ENCODE data around the gene FADS3.
"Not testable (repeated sequence)": the region's sequence is repeated elsewhere in the genome, so short reads cannot be mapped to it uniquely, and the experiment has no call there.

The FADS3 gene

DNA sequence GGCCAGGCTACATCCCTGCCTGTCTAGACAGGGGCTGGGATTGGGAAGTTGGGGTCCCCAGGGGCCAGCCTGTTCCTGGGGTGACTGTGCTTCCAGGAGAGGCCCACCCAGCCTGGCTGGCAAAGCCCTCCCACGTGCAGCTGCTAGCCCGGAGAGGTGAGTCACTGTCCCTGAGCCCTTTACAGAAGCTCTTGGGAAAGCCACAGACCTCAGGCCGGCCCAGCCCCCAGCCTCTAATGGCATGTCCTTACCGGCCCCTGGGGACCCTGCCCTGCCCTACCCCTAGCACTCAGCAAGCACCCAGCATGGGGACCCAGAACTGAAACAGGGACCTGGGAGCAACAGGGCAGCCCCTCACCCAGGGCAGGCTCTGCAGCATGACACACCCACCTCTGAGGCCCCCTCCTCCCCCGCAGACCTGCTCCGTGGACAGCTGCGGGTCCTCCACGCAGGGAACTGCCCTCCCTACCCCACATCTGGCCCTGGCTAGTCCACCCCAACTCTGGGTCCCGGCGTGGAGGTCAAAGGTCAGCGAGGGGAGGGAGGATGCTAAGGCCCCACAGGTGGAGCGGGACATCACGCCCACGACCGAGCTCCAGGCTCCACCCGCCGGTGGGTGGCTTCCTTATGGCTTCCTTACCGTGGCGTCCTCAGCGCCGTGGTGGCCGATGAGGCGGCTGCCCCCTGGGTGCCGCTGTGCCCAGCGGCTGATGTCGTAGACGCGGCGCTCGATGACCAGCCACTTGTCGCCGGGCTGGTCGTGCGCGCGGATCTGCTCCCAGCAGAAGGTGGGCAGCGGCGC is 615 bp downstream of the FADS3 start:
- H3K4me1 ChIP-seq (ENCODE audit: control insufficient read depth, insufficient read depth, low read length) = peaks cover 16% of the 10 kb centered on the region
- no peaks in the 10 kb centered on the region for H3K27me3 ChIP-seq (ENCODE audit: control insufficient read depth, insufficient read depth, low read length)
- peak overlapping the region; percentile 61 for H3K9ac ChIP-seq (ENCODE audit: low read length)
- peak overlapping the region; percentile 85 for H3K4me3 ChIP-seq (ENCODE audit: low read length)
- H3K27ac ChIP-seq (ENCODE audit: low read depth, low read length) = peak overlapping the region; percentile 79
- no peaks in the 10 kb centered on the region for H3K36me3 ChIP-seq (ENCODE audit: control insufficient read depth, insufficient read depth, low read length)

DNA sequence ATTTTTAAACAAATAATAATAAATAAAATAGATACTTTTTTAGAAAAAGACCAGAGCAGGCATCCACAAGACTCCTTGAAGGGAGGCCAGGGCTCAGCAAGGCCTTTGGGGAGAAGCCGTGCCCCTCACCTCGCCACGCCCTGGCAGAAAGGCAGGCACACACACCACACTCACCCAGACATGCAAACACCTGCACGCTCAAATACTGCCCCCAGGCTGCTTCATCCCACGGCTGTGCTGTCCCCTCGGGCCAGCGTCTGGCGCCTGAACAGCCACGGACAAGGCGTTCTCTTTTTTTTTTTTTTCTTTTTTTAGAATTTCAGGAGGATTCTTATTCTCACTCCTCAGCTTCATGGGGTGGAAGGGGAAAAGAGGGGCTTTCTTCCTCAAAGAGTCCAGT is 1.5 kb downstream of the FADS3 start:
- Histone ChIP-seq H3K4me3 (ENCODE audit: low read length) (no peak overlapping the region), H3K9ac (ENCODE audit: low read length) (no peak overlapping the region), H3K4me1 (ENCODE audit: control insufficient read depth, insufficient read depth, low read length) (peaks cover 16% of the 10 kb centered on the region), H3K27me3 (ENCODE audit: control insufficient read depth, insufficient read depth, low read length) (no peaks in the 10 kb centered on the region), H3K27ac (ENCODE audit: low read depth, low read length) (no peak overlapping the region), H3K36me3 (ENCODE audit: control insufficient read depth, insufficient read depth, low read length) (no peaks in the 10 kb centered on the region)

- Histone ChIP-seq H3K36me3 (ENCODE audit: control insufficient read depth, insufficient read depth, low read length) (no peaks in the 10 kb centered on the region), H3K27me3 (ENCODE audit: control insufficient read depth, insufficient read depth, low read length) (no peaks in the 10 kb centered on the region), H3K27ac (ENCODE audit: low read depth, low read length) (peak overlapping the region; percentile 65), H3K4me3 (ENCODE audit: low read length) (peak overlapping the region; percentile 34), H3K9ac (ENCODE audit: low read length) (no peak overlapping the region), H3K4me1 (ENCODE audit: control insufficient read depth, insufficient read depth, low read length) (peaks cover 16% of the 10 kb centered on the region)
These were observed 2.8 kb downstream of the FADS3 start for GRCh38 chr11:61888590-61888989.

- H3K4me3 ChIP-seq (ENCODE audit: low read length) = no peak overlapping the region
- no peak overlapping the region for H3K9ac ChIP-seq (ENCODE audit: low read length)
- H3K27me3 ChIP-seq (ENCODE audit: control insufficient read depth, insufficient read depth, low read length) = no peaks in the 10 kb centered on the region
- peaks cover 16% of the 10 kb centered on the region for H3K4me1 ChIP-seq (ENCODE audit: control insufficient read depth, insufficient read depth, low read length)
- H3K36me3 ChIP-seq (ENCODE audit: control insufficient read depth, insufficient read depth, low read length) = no peaks in the 10 kb centered on the region
- H3K27ac ChIP-seq (ENCODE audit: low read depth, low read length) = peak overlapping the region; percentile 65
These were observed 3.4 kb downstream of the FADS3 start for GRCh38 chr11:61887839-61888494.

DNA sequence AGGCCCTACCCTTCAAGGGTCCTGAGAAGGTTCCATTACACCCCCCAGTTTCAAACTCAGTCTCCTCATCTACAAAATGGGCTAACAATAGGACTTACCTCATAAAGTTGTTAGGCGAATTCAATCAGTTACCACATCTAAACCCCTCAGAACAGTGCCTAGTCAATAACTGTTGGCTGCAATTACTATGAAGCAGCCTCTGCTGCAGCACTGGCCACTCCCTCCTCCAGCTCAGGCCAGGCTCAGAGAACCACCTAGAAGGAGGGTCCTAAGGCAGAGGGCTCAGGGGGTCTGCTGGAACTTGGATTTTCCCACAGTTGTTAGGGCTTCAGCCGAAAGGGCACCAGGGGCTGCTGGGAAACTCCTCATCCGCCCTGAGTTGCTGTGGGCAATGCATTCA is 4.7 kb downstream of the FADS3 start:
- peaks cover 16% of the 10 kb centered on the region for H3K4me1 ChIP-seq (ENCODE audit: control insufficient read depth, insufficient read depth, low read length)
- no peaks in the 10 kb centered on the region for H3K27me3 ChIP-seq (ENCODE audit: control insufficient read depth, insufficient read depth, low read length)
- no peak overlapping the region for H3K4me3 ChIP-seq (ENCODE audit: low read length)
- H3K36me3 ChIP-seq (ENCODE audit: control insufficient read depth, insufficient read depth, low read length) = no peaks in the 10 kb centered on the region
- H3K9ac ChIP-seq (ENCODE audit: low read length) = no peak overlapping the region
- no peak overlapping the region for H3K27ac ChIP-seq (ENCODE audit: low read depth, low read length)

GRCh38 chr11:61885784-61886580 is 5.4 kb downstream of the FADS3 start:
- H3K4me1 ChIP-seq (ENCODE audit: control insufficient read depth, insufficient read depth, low read length) = peaks cover 16% of the 10 kb centered on the region
- H3K27ac ChIP-seq (ENCODE audit: low read depth, low read length) = no peak overlapping the region
- H3K36me3 ChIP-seq (ENCODE audit: control insufficient read depth, insufficient read depth, low read length) = no peaks in the 10 kb centered on the region
- no peak overlapping the region for H3K9ac ChIP-seq (ENCODE audit: low read length)
- no peak overlapping the region for H3K4me3 ChIP-seq (ENCODE audit: low read length)
- H3K27me3 ChIP-seq (ENCODE audit: control insufficient read depth, insufficient read depth, low read length) = no peaks in the 10 kb centered on the region

GRCh38 chr11:61885166-61885778 is 6.1 kb downstream of the FADS3 start:
- Histone ChIP-seq H3K27ac (ENCODE audit: low read depth, low read length) (no peak overlapping the region), H3K4me3 (ENCODE audit: low read length) (no peak overlapping the region), H3K27me3 (ENCODE audit: control insufficient read depth, insufficient read depth, low read length) (no peaks in the 10 kb centered on the region), H3K4me1 (ENCODE audit: control insufficient read depth, insufficient read depth, low read length) (peaks cover 10% of the 10 kb centered on the region), H3K9ac (ENCODE audit: low read length) (no peak overlapping the region), H3K36me3 (ENCODE audit: control insufficient read depth, insufficient read depth, low read length) (no peaks in the 10 kb centered on the region)

DNA sequence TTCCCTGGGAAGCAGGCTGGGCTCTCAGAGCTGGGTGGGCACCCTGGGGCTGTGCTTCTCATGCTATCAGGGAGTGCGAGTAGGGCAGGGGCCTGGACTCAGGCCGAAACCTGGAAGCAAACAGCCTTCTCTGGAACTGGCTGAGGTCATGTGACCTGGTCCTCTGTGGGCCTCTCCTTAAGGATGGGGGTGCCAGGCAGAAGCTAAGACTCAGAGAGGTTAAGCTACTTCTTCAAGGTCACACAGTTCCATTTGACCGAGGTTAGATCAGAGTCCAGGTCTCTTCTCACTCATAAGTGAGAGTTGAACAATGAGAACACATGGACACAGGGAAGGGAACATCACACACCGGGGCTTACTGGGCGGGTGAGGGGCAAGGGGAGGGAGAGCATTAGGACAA is 7.4 kb downstream of the FADS3 start:
- Histone ChIP-seq H3K4me3 (ENCODE audit: low read length) (no peak overlapping the region), H3K27ac (ENCODE audit: low read depth, low read length) (no peak overlapping the region), H3K36me3 (ENCODE audit: control insufficient read depth, insufficient read depth, low read length) (no peaks in the 10 kb centered on the region), H3K27me3 (ENCODE audit: control insufficient read depth, insufficient read depth, low read length) (no peaks in the 10 kb centered on the region), H3K9ac (ENCODE audit: low read length) (no peak overlapping the region), H3K4me1 (ENCODE audit: control insufficient read depth, insufficient read depth, low read length) (peaks cover 9% of the 10 kb centered on the region)

DNA sequence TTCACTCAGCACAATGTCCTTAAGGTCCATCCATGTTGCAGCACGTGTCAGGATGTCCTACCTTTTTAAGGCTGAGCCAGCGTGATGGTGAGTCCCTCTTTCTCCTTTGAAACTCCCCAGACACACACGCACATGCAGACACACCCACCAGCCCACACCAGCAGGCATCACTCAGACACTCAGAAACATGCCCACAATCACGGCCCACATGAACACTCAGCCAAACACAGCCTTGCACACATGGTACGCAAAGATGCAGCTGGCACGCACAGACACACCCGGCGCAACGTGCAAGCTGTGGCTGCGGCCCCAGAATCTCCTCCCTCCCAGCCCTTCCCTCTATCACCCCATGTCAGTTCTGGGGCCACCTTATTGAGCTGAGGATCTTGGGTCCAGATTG is 8.0 kb downstream of the FADS3 start:
- no peaks in the 10 kb centered on the region for H3K27me3 ChIP-seq (ENCODE audit: control insufficient read depth, insufficient read depth, low read length)
- H3K4me1 ChIP-seq (ENCODE audit: control insufficient read depth, insufficient read depth, low read length) = peaks cover 5% of the 10 kb centered on the region
- no peak overlapping the region for H3K9ac ChIP-seq (ENCODE audit: low read length)
- no peaks in the 10 kb centered on the region for H3K36me3 ChIP-seq (ENCODE audit: control insufficient read depth, insufficient read depth, low read length)
- no peak overlapping the region for H3K4me3 ChIP-seq (ENCODE audit: low read length)
- H3K27ac ChIP-seq (ENCODE audit: low read depth, low read length) = no peak overlapping the region

- no peak overlapping the region for H3K4me3 ChIP-seq (ENCODE audit: low read length)
These were observed 8.5 kb downstream of the FADS3 start for GRCh38 chr11:61882879-61883278.

DNA sequence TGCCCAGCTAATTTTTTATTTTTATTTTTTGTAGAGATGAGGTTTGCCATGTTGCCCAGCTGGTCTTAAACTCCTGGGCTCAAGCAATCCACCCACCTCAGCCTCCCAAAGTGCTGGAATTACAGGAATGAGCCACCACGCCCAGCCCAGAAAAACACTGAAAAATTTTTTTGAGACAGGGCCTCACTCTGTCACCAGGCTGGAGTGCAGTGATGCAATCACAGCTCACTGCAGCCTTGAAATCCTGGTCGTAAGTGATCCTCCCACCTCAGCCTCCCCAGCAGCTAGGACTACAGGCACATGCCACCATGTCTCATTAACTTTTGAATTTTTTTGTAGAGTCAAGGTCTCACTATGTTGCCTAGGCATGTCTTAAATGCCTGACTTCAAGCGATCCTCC is 9.1 kb downstream of the FADS3 start:
- not testable (repeated sequence) for H3K9ac ChIP-seq (ENCODE audit: low read length); H3K27me3 ChIP-seq (ENCODE audit: control insufficient read depth, insufficient read depth, low read length); H3K4me1 ChIP-seq (ENCODE audit: control insufficient read depth, insufficient read depth, low read length); H3K27ac ChIP-seq (ENCODE audit: low read depth, low read length); H3K4me3 ChIP-seq (ENCODE audit: low read length); H3K36me3 ChIP-seq (ENCODE audit: control insufficient read depth, insufficient read depth, low read length)

More at GRCh38 chr11:61882879-61883278, 8.5 kb downstream of the FADS3 start:
- no peaks in the 10 kb centered on the region for H3K36me3 ChIP-seq (ENCODE audit: control insufficient read depth, insufficient read depth, low read length)
- H3K27me3 ChIP-seq (ENCODE audit: control insufficient read depth, insufficient read depth, low read length) = no peaks in the 10 kb centered on the region
- no peak overlapping the region for H3K27ac ChIP-seq (ENCODE audit: low read depth, low read length)
- peaks cover 3% of the 10 kb centered on the region for H3K4me1 ChIP-seq (ENCODE audit: control insufficient read depth, insufficient read depth, low read length)
- H3K9ac ChIP-seq (ENCODE audit: low read length) = no peak overlapping the region

GRCh38 chr11:61881397-61881796 is 9.9 kb downstream of the FADS3 start:
- Histone ChIP-seq H3K36me3 (ENCODE audit: control insufficient read depth, insufficient read depth, low read length) (no peaks in the 10 kb centered on the region), H3K27me3 (ENCODE audit: control insufficient read depth, insufficient read depth, low read length) (no peaks in the 10 kb centered on the region), H3K4me1 (ENCODE audit: control insufficient read depth, insufficient read depth, low read length) (no peaks in the 10 kb centered on the region), H3K9ac (ENCODE audit: low read length) (no peak overlapping the region), H3K4me3 (ENCODE audit: low read length) (no peak overlapping the region), H3K27ac (ENCODE audit: low read depth, low read length) (no peak overlapping the region)
